ENCODE measurements around the gene SHISAL1. TPM values are rescaled to one million over a fixed set of nuclear protein-coding genes. Genes with fewer than 3 reads are reported as not detected.

The SHISAL1 gene
- total RNA-seq, 2 experiments from 2014 or later = not detected

DNA sequence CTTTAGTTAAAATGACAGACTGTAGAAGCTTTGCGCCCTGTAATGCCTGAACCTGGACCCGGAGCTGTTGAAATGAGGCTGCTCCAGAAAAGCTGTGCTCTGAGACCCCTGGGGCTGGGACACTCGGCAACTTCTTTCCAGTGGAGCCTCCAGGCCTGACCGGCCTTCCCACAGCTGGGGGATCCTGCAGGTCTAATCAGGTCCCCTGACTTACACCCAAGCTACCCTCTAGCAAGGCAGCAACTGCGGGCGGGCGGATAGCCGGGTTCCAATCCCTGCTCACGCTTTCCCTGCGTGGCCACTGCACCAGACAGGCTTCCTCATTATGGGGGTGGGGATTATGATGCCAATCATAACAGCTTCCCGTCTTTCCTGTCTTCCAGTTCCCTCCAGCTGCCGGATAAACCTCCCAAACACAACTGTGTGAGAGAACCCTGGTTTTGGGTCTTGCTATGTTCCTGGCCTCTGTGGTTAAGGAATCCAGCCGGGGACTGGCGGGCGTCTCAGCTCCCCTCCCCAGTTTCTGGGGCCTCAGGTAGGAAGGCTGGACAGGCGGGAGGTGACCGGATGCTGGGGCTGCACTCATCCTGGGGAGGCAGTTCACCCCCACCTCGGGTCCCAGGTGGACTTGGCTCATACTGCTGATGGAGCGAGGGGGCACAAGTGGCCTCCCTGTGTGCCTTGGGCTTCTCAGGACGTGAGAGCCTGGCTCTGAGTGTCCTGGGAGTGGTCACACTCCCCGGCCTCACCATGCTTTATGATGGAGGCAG is 93.5 kb downstream of the SHISAL1 start:
- Mint-ChIP-seq H3K36me3 (no peaks in the 10 kb centered on the region), H3K9me3 (no peaks in the 10 kb centered on the region), H3K4me3 (no peak overlapping the region), H3K27ac (no peak overlapping the region), H3K4me1 (no peaks in the 10 kb centered on the region), H3K27me3 (no peaks in the 10 kb centered on the region)
- DNase-seq = no peak

- Mint-ChIP-seq H3K36me3 (no peaks in the 10 kb centered on the region), H3K27ac (no peak overlapping the region), H3K9me3 (no peaks in the 10 kb centered on the region), H3K27me3 (no peaks in the 10 kb centered on the region), H3K4me1 (no peaks in the 10 kb centered on the region), H3K4me3 (no peak overlapping the region)
- DNase-seq = no peak
These were observed 94.7 kb downstream of the SHISAL1 start for GRCh38 chr22:44218071-44218470.

- no peaks in the 10 kb centered on the region for H3K4me1 Mint-ChIP-seq
- H3K36me3 Mint-ChIP-seq = no peaks in the 10 kb centered on the region
- no peaks in the 10 kb centered on the region for H3K27me3 Mint-ChIP-seq
- no peak overlapping the region for H3K4me3 Mint-ChIP-seq
- DNase-seq = no peak
- no peaks in the 10 kb centered on the region for H3K9me3 Mint-ChIP-seq
- no peak overlapping the region for H3K27ac Mint-ChIP-seq
These were observed 95.4 kb downstream of the SHISAL1 start for GRCh38 chr22:44217346-44217745.

GRCh38 chr22:44215287-44215686 is 97.5 kb downstream of the SHISAL1 start:
- Mint-ChIP-seq H3K27me3 (no peaks in the 10 kb centered on the region), H3K4me1 (no peaks in the 10 kb centered on the region), H3K4me3 (no peak overlapping the region), H3K27ac (no peak overlapping the region), H3K9me3 (peaks cover 4% of the 10 kb centered on the region), H3K36me3 (peaks cover 10% of the 10 kb centered on the region)
- DNase-seq = no peak

GRCh38 chr22:44214764-44215163 is 98.0 kb downstream of the SHISAL1 start:
- DNase-seq = no peak
- Mint-ChIP-seq H3K4me3 (no peak overlapping the region), H3K27ac (no peak overlapping the region), H3K36me3 (peaks cover 13% of the 10 kb centered on the region), H3K9me3 (peaks cover 6% of the 10 kb centered on the region), H3K27me3 (no peaks in the 10 kb centered on the region), H3K4me1 (no peaks in the 10 kb centered on the region)

GRCh38 chr22:44214187-44214586 is 98.6 kb downstream of the SHISAL1 start:
- H3K27ac Mint-ChIP-seq = no peak overlapping the region
- no peaks in the 10 kb centered on the region for H3K4me1 Mint-ChIP-seq
- H3K36me3 Mint-ChIP-seq = peaks cover 18% of the 10 kb centered on the region
- H3K4me3 Mint-ChIP-seq = no peak overlapping the region
- peaks cover 10% of the 10 kb centered on the region for H3K9me3 Mint-ChIP-seq
- no peaks in the 10 kb centered on the region for H3K27me3 Mint-ChIP-seq
- DNase-seq = no peak

DNA sequence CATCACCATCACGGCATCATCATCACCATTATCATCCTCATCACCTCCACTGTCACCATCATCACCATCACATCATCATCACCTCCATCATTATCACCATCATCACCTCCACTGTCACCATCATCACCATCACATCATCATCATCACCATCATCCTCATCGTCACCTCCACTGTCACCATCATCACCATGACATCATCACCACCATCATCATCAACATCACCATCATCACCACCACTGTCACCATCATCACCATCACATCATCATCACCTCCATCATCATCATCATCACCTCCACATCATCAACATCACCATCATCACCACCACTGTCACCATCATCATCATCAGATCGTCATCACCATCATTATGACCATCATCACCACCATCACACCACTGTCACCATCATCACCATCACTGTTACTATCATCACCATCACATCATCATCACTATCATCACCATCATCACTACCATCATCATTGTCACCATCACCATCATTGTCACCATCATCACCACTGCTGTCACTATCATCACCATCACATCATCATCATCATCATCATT is 99.2 kb downstream of the SHISAL1 start:
- no peak overlapping the region for H3K4me3 Mint-ChIP-seq
- H3K27ac Mint-ChIP-seq = no peak overlapping the region
- H3K9me3 Mint-ChIP-seq = peaks cover 14% of the 10 kb centered on the region
- DNase-seq = no peak
- H3K4me1 Mint-ChIP-seq = peaks cover 1% of the 10 kb centered on the region
- H3K27me3 Mint-ChIP-seq = no peaks in the 10 kb centered on the region
- H3K36me3 Mint-ChIP-seq = peaks cover 22% of the 10 kb centered on the region

- no peak overlapping the region for H3K27ac Mint-ChIP-seq
- H3K9me3 Mint-ChIP-seq = peaks cover 14% of the 10 kb centered on the region
- peaks cover 1% of the 10 kb centered on the region for H3K4me1 Mint-ChIP-seq
- no peak overlapping the region for H3K4me3 Mint-ChIP-seq
- peaks cover 27% of the 10 kb centered on the region for H3K36me3 Mint-ChIP-seq
- DNase-seq = no peak
- H3K27me3 Mint-ChIP-seq = no peaks in the 10 kb centered on the region
These were observed 99.8 kb downstream of the SHISAL1 start for GRCh38 chr22:44212936-44213335.

DNA sequence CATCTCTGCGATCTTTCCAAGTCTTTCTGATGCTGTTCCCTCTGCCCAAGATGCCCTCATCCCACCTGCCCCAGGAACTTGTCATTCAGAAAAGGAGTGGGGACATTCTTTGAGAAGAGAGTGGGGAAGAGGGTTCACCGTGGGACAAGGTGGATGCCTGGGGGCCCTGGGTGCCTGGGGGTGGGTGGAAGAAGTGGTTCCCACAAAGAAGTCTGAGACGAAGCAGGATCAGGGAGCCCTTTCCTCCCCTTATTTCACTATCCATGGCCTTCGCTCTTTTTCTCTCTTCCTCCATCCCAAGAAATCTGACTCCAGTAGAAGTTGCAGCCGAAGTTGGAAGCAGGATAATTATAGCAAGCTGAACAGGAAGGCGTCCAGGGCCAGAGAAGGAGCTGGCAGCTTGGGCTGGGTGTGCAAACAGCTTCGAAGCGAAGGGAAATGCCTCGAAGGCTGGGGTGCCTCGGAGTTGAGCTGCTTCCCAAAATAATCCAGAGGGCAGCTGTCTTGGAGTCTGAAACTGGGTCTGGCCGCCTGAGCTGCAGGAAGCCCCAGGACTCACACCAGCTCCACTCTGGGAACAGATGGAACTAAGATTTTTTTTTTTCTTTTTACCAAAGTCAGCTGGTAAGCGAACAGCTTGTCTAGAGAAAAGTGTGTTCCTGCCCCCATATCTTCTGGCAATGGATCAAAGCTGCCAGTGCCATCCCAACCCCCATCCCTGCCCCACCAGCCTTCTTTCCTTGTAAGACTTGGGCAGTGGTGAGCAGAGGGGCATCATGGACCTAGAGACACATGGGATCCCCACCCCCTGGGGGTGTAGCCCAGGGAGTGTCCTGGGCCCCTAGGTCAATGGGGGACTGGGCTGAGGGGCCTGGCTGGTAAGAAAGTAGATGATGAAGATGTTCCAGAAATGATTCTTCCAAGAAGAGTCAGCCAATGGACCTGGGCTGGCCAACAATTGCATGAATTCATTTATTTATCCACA is 100.5 kb downstream of the SHISAL1 start:
- Mint-ChIP-seq H3K27me3 (no peaks in the 10 kb centered on the region), H3K36me3 (peaks cover 29% of the 10 kb centered on the region), H3K27ac (no peak overlapping the region), H3K9me3 (peaks cover 14% of the 10 kb centered on the region), H3K4me3 (no peak overlapping the region), H3K4me1 (peaks cover 3% of the 10 kb centered on the region)
- no peak for DNase-seq

DNA sequence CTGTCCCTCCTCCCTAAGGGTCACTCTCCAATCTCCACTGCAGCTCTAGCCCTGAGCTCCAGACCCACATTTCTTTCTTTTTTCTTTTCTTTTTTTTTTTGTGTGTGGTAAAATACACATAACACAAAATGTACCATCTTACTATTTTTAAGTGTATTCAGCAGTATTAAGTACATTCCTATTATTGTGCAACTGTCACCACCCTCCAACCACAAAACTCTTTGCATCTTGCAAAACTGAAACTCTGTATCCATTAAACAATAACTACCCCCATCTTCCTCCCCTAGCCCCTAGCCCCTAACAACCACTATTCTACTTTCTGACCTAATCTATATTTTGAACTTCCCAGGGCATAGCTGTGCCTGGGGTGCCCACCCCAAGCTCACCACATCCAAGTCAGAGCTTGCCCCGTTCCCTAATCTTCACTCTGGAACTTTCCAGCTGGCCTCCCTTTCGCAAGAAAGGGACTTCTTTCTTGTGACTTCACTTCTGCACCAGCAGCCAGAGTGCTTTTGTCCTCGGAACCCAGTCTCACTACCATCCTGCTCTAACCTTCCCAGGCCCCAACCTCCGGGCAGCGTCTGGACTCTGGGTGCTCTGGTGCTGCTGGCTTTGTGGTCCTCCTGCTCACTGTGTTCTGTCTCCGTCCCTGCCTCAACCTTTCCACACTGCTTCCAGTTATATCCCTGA is 101.3 kb downstream of the SHISAL1 start:
- Mint-ChIP-seq H3K9me3 (peaks cover 14% of the 10 kb centered on the region), H3K36me3 (peaks cover 31% of the 10 kb centered on the region), H3K27ac (no peak overlapping the region), H3K27me3 (no peaks in the 10 kb centered on the region), H3K4me1 (peaks cover 3% of the 10 kb centered on the region), H3K4me3 (no peak overlapping the region)
- DNase-seq = no peak

- no peak for DNase-seq
- no peak overlapping the region for H3K27ac Mint-ChIP-seq
- H3K36me3 Mint-ChIP-seq = peaks cover 31% of the 10 kb centered on the region
- H3K4me1 Mint-ChIP-seq = peaks cover 3% of the 10 kb centered on the region
- H3K27me3 Mint-ChIP-seq = no peaks in the 10 kb centered on the region
- H3K9me3 Mint-ChIP-seq = peaks cover 14% of the 10 kb centered on the region
- H3K4me3 Mint-ChIP-seq = no peak overlapping the region
These were observed 102.0 kb downstream of the SHISAL1 start for GRCh38 chr22:44210722-44211121.

DNA sequence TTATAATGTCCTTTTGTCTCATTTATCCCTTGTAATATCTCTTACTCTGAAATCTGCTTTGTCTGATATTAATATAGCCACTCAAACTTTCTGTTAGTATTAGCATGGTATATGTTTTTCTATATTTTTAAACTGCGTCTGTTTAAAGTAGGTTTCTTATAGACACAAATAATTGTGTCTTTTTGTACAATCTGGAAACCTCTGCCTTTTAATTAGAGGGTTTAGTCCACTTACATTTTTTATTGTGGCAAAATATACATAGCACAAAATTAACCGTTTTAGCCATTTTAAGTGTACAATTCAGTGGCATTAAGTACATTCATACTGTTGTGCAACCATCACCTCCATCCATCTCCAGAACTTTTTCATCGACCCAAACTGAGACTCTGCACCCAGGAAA is 103.4 kb downstream of the SHISAL1 start:
- Mint-ChIP-seq H3K4me1 (peaks cover 3% of the 10 kb centered on the region), H3K4me3 (no peak overlapping the region), H3K27me3 (no peaks in the 10 kb centered on the region), H3K36me3 (peaks cover 31% of the 10 kb centered on the region), H3K9me3 (peaks cover 14% of the 10 kb centered on the region), H3K27ac (no peak overlapping the region)
- no peak for DNase-seq

DNA sequence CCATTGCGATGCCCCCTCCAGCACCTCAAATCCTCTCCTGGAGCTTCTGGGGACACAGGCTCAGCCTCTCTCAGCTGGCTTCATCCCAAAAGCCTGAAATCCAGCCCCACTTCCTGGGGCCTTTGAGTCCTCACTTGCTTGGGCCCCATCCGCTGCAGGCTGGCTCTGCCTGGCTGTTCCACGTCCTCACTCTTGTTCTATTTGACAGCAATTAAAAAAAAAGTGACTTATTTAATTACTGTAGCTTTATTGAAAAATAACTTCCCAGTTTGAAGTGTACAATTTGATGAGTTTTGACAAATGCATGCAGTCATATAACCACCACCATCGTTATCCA is 104.8 kb downstream of the SHISAL1 start:
- peaks cover 3% of the 10 kb centered on the region for H3K4me1 Mint-ChIP-seq
- no peak overlapping the region for H3K4me3 Mint-ChIP-seq
- DNase-seq = no peak
- no peaks in the 10 kb centered on the region for H3K27me3 Mint-ChIP-seq
- H3K27ac Mint-ChIP-seq = no peak overlapping the region
- peaks cover 31% of the 10 kb centered on the region for H3K36me3 Mint-ChIP-seq
- peaks cover 14% of the 10 kb centered on the region for H3K9me3 Mint-ChIP-seq

DNA sequence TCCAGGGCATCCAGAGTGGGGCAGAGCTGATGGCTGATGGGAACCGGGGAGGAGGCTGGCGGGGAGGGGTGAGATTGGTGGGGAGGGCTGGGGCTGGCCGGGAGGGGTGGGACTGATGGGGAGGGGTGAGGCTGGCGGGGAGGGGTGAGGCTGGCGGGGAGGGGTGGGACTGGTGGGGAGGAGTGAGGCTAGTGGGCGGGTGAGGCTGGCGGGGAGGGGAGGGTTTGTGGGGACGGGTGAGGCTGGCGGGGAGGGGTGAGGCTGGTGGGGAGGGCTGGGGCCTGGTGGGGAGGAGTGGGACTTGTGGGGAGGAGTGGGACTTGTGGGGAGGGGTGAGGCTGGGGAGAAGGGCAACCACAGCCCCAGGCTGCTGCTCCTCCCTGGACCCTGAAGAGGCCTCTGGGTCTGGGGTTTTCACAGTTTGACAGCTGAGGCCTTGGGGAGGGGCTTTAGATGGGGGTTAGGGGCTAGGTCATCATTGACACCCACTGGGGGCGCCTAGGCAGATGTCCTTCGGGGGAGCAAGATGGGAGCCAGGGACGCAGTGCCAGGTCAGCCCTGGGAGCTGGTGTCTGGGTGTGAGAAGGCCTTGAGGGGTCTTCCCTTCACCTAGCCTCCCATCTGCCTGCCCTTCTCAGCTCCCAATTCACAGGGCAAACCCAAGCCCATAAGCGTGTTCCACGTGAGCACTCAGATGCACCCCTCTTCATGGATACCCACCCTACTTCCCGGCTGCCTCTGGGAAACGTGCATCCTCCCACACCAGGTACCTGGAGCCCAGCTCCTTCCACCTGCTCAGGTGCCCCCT is 105.4 kb downstream of the SHISAL1 start:
- H3K36me3 Mint-ChIP-seq = peaks cover 31% of the 10 kb centered on the region
- no peak overlapping the region for H3K27ac Mint-ChIP-seq
- no peak overlapping the region for H3K4me3 Mint-ChIP-seq
- DNase-seq = no peak
- H3K27me3 Mint-ChIP-seq = no peaks in the 10 kb centered on the region
- H3K9me3 Mint-ChIP-seq = peaks cover 14% of the 10 kb centered on the region
- peaks cover 3% of the 10 kb centered on the region for H3K4me1 Mint-ChIP-seq

All from activated naive CD8-positive, alpha-beta T cell treated with anti-CD3 and anti-CD28 coated beads for 36 hours (primary cell).